Rectal smooth muscle tissue (tissue), 1 donor: ENCODE results near the gene CDHR2.

ENCODE experiments used
- H3K27ac ChIP-seq: one replicate; pipeline ENCODE4 v1.7.0; 2013; ENCODE audit warnings: low read depth, low read length, inconsistent platforms
- H3K27me3 ChIP-seq: one replicate; pipeline ENCODE4 v1.7.0; 2013; ENCODE audit warnings: low read length; ENCODE audit not compliant: control insufficient read depth, insufficient read depth
- H3K36me3 ChIP-seq: one replicate; pipeline ENCODE4 v1.7.0; 2013; ENCODE audit warnings: low read length; ENCODE audit not compliant: control insufficient read depth, insufficient read depth
- H3K4me1 ChIP-seq: one replicate; pipeline ENCODE4 v1.7.0; 2013; ENCODE audit warnings: low read length; ENCODE audit not compliant: control insufficient read depth, insufficient read depth
- H3K4me3 ChIP-seq: one replicate; pipeline ENCODE4 v1.7.0; 2013; ENCODE audit warnings: low read length
- H3K9ac ChIP-seq: one replicate; pipeline ENCODE4 v1.7.0; 2013; ENCODE audit warnings: low read length

The CDHR2 gene

GRCh38 chr5:176519810-176520720 is 29.1 kb upstream of the CDHR2 start:
- H3K36me3 ChIP-seq, result no peaks in the 10 kb centered on the region
- H3K27me3 ChIP-seq, result no peaks in the 10 kb centered on the region
- H3K27ac ChIP-seq, result no peak overlapping the region
- no peak overlapping the region for H3K4me3 ChIP-seq
- no peaks in the 10 kb centered on the region for H3K4me1 ChIP-seq
- no peak overlapping the region for H3K9ac ChIP-seq

DNA sequence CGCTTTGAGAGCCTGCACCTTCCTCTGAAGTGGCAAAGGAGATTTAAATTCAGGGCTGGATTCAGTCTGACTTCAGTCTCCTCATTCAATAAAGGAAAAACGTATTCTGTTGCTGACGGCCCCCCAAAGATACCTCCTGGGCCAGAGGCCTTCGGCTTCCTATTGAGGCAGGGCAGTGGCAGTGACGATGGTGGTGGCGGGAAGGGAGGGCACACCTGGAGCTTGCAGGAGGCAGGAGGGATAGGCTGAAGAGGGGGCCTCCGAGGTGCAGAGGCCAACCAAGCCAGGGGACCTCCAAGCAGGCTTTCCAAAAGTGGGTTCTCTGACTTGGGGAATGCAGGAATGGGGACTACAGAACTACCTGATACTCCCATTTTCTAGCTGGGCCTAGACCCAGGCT is 27.9 kb upstream of the CDHR2 start:
- Histone ChIP-seq H3K27ac (no peak overlapping the region), H3K27me3 (no peaks in the 10 kb centered on the region), H3K36me3 (no peaks in the 10 kb centered on the region), H3K9ac (no peak overlapping the region), H3K4me1 (no peaks in the 10 kb centered on the region), H3K4me3 (no peak overlapping the region)

DNA sequence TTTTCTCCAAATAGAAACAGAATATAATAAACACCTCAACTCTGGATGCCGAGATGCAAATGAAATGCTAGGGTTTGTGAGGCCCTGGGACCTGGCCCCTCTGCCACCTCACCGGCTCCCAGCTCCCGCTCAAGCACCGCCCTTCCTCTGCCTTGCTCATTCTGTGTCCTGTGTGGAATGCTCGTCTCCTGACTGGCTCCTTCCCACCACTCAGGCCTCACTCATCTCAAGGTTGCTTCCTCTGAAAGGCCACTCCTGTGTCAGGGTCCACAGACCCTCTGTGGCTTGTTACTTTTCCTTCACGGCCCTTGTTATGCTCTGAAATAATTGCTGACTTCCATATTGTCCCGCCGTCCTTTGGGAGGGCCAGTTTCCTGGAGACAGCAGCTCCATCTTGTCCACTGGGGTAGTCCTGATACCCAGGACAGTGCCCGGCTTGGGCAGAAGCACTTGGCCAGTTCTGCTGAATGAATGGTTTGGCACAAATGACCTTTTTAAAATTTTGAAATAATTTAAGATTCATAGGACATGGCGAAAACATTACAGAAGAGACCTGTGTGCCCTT is 27.4 kb upstream of the CDHR2 start:
- Histone ChIP-seq H3K27ac (no peak overlapping the region), H3K9ac (no peak overlapping the region), H3K4me3 (no peak overlapping the region), H3K27me3 (no peaks in the 10 kb centered on the region), H3K36me3 (no peaks in the 10 kb centered on the region), H3K4me1 (no peaks in the 10 kb centered on the region)

DNA sequence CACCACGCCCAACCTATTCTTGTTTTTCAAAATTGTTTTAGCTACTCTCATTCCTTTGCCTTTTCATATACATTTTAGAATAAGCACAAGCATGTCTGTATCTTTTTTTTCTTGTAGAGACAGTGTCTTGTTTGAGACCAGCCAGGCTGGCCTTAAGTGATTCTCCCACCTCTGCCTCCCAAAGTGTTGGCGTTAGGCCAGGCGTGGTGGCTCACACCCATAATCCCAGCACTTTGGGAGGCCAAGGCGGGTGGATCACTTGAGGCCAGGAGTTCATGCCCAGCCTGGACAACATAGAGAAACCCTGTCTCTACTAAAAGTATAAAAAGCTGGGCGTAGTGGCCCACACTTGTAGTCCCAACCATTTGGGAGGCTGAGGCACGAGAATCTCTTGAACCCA is 25.0 kb upstream of the CDHR2 start:
- H3K9ac ChIP-seq, result no peak overlapping the region
- no peak overlapping the region for H3K4me3 ChIP-seq
- peaks cover 14% of the 10 kb centered on the region for H3K36me3 ChIP-seq
- H3K4me1 ChIP-seq, result no peaks in the 10 kb centered on the region
- no peaks in the 10 kb centered on the region for H3K27me3 ChIP-seq
- H3K27ac ChIP-seq, result no peak overlapping the region

DNA sequence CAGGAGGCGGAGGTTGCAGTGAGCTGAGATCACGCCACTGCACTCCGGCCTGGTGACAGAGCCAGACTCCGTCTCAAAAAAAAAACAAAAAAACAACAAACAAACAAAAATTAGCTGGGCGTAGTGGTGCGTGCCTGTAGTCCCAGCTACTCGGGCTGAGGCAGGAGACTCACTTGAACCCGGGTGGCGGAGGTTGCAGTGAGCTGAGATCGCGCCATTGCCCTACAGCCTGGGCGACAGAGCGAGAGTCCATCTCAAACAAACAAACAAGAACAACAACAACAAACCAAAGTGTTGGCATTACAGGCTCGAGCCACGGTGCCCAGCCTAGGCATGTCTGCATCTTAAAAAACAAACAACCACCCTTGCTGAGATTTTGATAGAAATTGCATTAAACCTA is 24.2 kb upstream of the CDHR2 start:
- H3K9ac ChIP-seq, result no peak overlapping the region
- no peaks in the 10 kb centered on the region for H3K4me1 ChIP-seq
- no peaks in the 10 kb centered on the region for H3K27me3 ChIP-seq
- H3K27ac ChIP-seq, result no peak overlapping the region
- H3K36me3 ChIP-seq, result peaks cover 22% of the 10 kb centered on the region
- no peak overlapping the region for H3K4me3 ChIP-seq

GRCh38 chr5:176525677-176526076 is 23.5 kb upstream of the CDHR2 start:
- Histone ChIP-seq H3K9ac (no peak overlapping the region), H3K36me3 (peaks cover 22% of the 10 kb centered on the region), H3K4me3 (no peak overlapping the region), H3K4me1 (peaks cover 3% of the 10 kb centered on the region), H3K27ac (no peak overlapping the region), H3K27me3 (no peaks in the 10 kb centered on the region)

DNA sequence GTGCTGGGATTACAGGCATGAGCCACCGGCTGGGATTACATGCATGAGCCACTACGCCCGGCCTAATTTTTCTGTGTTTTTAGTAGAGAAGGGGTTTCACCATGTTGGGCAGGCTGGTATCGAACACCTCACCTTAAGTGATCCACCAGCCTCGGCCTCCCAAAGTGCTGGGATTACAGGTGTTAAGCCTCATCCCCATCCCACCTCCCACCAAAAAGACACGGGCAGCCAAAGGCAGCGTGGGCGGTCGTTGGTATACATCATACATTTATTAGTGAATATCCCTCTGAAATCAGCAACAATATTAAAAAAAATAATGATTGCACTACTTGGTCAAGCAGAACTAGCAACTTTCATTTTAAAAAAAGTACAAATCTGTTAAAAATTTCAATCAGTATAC is 22.7 kb upstream of the CDHR2 start:
- H3K9ac ChIP-seq, result no peak overlapping the region
- peaks cover 4% of the 10 kb centered on the region for H3K4me1 ChIP-seq
- no peak overlapping the region for H3K4me3 ChIP-seq
- no peak overlapping the region for H3K27ac ChIP-seq
- no peaks in the 10 kb centered on the region for H3K27me3 ChIP-seq
- H3K36me3 ChIP-seq, result peaks cover 22% of the 10 kb centered on the region

GRCh38 chr5:176527246-176528222 is 21.6 kb upstream of the CDHR2 start:
- no peak overlapping the region for H3K27ac ChIP-seq
- H3K4me3 ChIP-seq, result no peak overlapping the region
- no peak overlapping the region for H3K9ac ChIP-seq
- peaks cover 22% of the 10 kb centered on the region for H3K36me3 ChIP-seq
- H3K4me1 ChIP-seq, result peaks cover 9% of the 10 kb centered on the region
- no peaks in the 10 kb centered on the region for H3K27me3 ChIP-seq

DNA sequence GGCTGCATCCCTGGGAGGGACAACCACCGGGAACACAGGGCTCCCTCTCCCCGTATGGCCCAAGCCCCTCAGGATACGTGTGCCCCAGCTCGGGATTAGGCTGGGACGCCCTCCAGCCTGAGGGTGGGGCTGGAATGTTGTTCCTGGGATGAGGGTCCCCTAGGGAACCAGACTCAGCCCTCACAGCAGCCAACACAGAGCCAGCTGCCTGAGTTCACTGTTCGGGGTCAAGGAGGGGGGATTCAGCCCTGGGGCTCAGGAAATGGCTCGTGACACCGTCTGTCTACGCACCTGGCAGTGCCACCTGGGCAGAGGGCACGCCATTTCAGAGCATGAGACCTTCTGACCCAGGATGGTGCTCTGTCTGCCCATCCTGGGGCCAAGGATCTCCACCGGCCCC is 20.8 kb upstream of the CDHR2 start:
- H3K27ac ChIP-seq, result no peak overlapping the region
- H3K4me3 ChIP-seq, result no peak overlapping the region
- H3K27me3 ChIP-seq, result no peaks in the 10 kb centered on the region
- peaks cover 22% of the 10 kb centered on the region for H3K36me3 ChIP-seq
- no peak overlapping the region for H3K9ac ChIP-seq
- peaks cover 10% of the 10 kb centered on the region for H3K4me1 ChIP-seq

DNA sequence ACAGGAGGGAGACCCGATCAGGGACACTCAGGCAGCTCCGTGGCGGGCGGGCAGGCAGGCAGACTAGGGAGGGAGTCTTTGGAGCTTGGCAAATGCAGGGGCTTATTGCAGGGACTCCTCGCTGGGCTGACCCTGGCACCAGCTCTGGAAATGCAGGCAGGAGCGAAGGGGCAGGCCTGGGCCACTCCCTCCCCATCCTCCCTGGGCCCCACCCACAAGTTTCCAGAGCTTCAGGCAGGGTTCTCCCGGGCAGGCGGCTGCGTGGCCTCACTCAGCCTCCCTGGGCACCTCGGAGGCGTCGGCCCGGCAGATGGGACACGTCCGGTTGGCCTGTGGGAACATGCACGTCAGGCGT is 20.4 kb upstream of the CDHR2 start:
- Histone ChIP-seq H3K27ac (no peak overlapping the region), H3K4me1 (peaks cover 14% of the 10 kb centered on the region), H3K4me3 (no peak overlapping the region), H3K9ac (no peak overlapping the region), H3K27me3 (no peaks in the 10 kb centered on the region), H3K36me3 (peaks cover 22% of the 10 kb centered on the region)

DNA sequence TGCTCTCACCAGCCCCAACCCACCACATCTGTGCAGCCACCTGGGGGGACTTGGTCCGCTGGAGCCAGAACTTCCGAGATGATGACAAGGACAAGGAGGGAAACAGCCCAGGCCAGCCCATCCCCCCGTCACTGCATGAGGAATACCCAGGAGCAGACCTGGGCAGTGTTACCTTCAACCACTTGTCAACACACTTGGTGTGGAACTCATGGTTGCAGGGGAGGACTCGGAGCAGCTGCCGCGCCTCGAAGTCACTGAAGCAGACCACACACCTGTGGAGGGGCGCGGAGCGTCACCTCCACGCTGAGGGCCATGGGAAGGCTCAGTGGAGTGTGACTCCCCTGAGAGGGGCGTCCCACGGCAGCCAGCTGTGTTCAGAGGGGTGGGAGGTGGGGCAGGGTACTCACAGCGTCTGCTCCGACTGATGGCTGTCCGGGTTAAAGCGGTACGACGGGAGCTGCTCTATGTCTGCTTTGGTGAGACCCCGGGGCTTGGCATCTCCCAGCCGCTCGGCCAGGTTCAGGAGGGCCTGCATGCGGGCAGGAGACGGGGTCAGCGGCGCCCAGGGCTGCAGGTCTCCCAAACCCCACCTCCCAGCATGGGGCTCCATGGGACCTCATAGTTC is 19.9 kb upstream of the CDHR2 start:
- H3K4me3 ChIP-seq, result no peak overlapping the region
- peaks cover 19% of the 10 kb centered on the region for H3K4me1 ChIP-seq
- H3K9ac ChIP-seq, result no peak overlapping the region
- no peak overlapping the region for H3K27ac ChIP-seq
- H3K36me3 ChIP-seq, result peaks cover 22% of the 10 kb centered on the region
- no peaks in the 10 kb centered on the region for H3K27me3 ChIP-seq

DNA sequence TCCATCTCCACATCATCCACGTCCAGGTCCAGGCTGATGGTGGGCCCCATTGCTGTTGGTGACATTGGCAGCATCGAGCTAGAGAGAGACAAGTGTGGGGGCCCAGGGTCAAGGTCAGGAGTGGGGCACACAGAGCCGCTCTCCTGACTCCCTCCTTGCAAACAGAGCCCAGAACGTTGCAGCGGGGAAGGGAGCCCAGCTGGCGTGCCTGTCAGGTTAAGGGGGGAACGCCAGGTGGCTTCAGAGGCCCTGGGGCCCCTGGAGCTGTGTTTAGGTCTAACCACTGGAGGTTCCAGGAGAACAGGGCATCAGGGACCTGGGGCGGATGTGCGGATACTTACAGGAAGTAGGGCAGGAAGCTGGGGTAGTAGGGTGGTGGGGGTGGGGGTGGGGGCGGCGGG is 19.4 kb upstream of the CDHR2 start:
- H3K4me1 ChIP-seq, result peaks cover 24% of the 10 kb centered on the region
- no peak overlapping the region for H3K9ac ChIP-seq
- H3K27ac ChIP-seq, result no peak overlapping the region
- H3K27me3 ChIP-seq, result no peaks in the 10 kb centered on the region
- H3K4me3 ChIP-seq, result no peak overlapping the region
- H3K36me3 ChIP-seq, result peaks cover 22% of the 10 kb centered on the region
